ENCODE results near the gene LYPD6. TPM values are rescaled to one million over a fixed set of nuclear protein-coding genes. Genes with fewer than 3 reads are reported as not detected.

LYPD6 gene
- total and polyA plus RNA-seq, 9 of the 15 experiments (the other 6 are each of a cell fraction or from before 2014, with no cell fraction given), result not detected

- Histone ChIP-seq H3K79me2 (ENCODE audit: control insufficient read depth, insufficient read depth, low read length) (no peaks in the 10 kb centered on the region), H3K4me1 (replicated peaks in 1 of 2; ENCODE audit: control insufficient read depth in 2 of 2, insufficient read depth in 2 of 2, low read length in 2 of 2) (no peaks in the 10 kb centered on the region), H4K20me1 (replicated peaks; ENCODE audit: control insufficient read depth, insufficient read depth, low read length) (no peaks in the 10 kb centered on the region), H2AFZ (ENCODE audit: low read depth, low read length) (no peak overlapping the region), H3K4me3 (no peak overlapping the region), H3K9me3 (replicated peaks; ENCODE audit: control insufficient read depth, insufficient read depth, low read depth, low read length) (no peaks in the 10 kb centered on the region), H3K9me1 (ENCODE audit: control insufficient read depth, insufficient read depth, low read length) (no peaks in the 10 kb centered on the region), H3K4me2 (ENCODE audit: insufficient read depth, low read length) (no peak overlapping the region), H3K9ac (ENCODE audit: insufficient read depth in 1 of 2, low read depth in 2 of 2, low read length in 2 of 2) (no peak overlapping the region), H3K27me3 (ENCODE audit: control insufficient read depth in 2 of 2, insufficient read depth in 2 of 2, low read length in 2 of 2) (no peaks in the 10 kb centered on the region), H3K27ac (ENCODE audit: extremely low read depth, low read depth, low read length) (no peak overlapping the region), H3K36me3 (ENCODE audit: control insufficient read depth, insufficient read depth, low read length) (no peaks in the 10 kb centered on the region)
- ChIA-PET CTCF (ENCODE audit: low intra/inter-chr PET ratio) (no interaction called here), POLR2A (no interaction called here)
- in situ Hi-C loops (cut with MboI), result no loop called here
- WGBS (ENCODE audit: insufficient coverage, low coverage, missing lambda C conversion rate), result 4% methylated on average over 4 of the region's 4 CpGs
- no peak for FAIRE-seq
- DNase-seq (ENCODE audit: extremely low read depth in 1 of 4, low spot score in 3 of 4), result no peak
- no TSS peak for BruUV-seq (replicated peaks)
- ATAC-seq, result no peak
- TF ChIP-seq ZNF449 (CRISPR knock-in tag; IDR thresholded peaks at IDR 0.05) (no peak), HNRNPUL1 (IDR thresholded peaks at IDR 0.05; ENCODE audit: low read length) (no peak), SREBF2 (CRISPR knock-in tag; IDR thresholded peaks at IDR 0.05) (no peak)
- intact Hi-C loops (cut with micrococcal nuclease), result no loop called here
Observed at GRCh38 chr2:149468636-149469035, 138.2 kb downstream of the LYPD6 start.

- in situ Hi-C loops (cut with MboI) (no loop called here), intact Hi-C loops (cut with micrococcal nuclease) (no loop called here)
Observed at GRCh38 chr2:149470046-149470445, 139.7 kb downstream of the LYPD6 start.

More at GRCh38 chr2:149470046-149470445, 139.7 kb downstream of the LYPD6 start:
- Histone ChIP-seq H3K27ac (ENCODE audit: extremely low read depth, low read depth, low read length) (no peak overlapping the region), H3K4me1 (replicated peaks in 1 of 2; ENCODE audit: control insufficient read depth in 2 of 2, insufficient read depth in 2 of 2, low read length in 2 of 2) (no peaks in the 10 kb centered on the region), H3K4me3 (no peak overlapping the region), H3K79me2 (ENCODE audit: control insufficient read depth, insufficient read depth, low read length) (no peaks in the 10 kb centered on the region), H4K20me1 (replicated peaks; ENCODE audit: control insufficient read depth, insufficient read depth, low read length) (no peaks in the 10 kb centered on the region), H3K27me3 (ENCODE audit: control insufficient read depth in 2 of 2, insufficient read depth in 2 of 2, low read length in 2 of 2) (no peaks in the 10 kb centered on the region), H3K9me1 (ENCODE audit: control insufficient read depth, insufficient read depth, low read length) (no peaks in the 10 kb centered on the region), H3K4me2 (ENCODE audit: insufficient read depth, low read length) (no peak overlapping the region), H2AFZ (ENCODE audit: low read depth, low read length) (no peak overlapping the region), H3K9me3 (replicated peaks; ENCODE audit: control insufficient read depth, insufficient read depth, low read depth, low read length) (no peaks in the 10 kb centered on the region), H3K36me3 (ENCODE audit: control insufficient read depth, insufficient read depth, low read length) (no peaks in the 10 kb centered on the region), H3K9ac (ENCODE audit: insufficient read depth in 1 of 2, low read depth in 2 of 2, low read length in 2 of 2) (no peak overlapping the region)
- ChIA-PET POLR2A (no interaction called here), CTCF (ENCODE audit: low intra/inter-chr PET ratio) (no interaction called here)
- ATAC-seq (no peak), FAIRE-seq (no peak), DNase-seq (ENCODE audit: extremely low read depth in 1 of 4, low spot score in 3 of 4) (no peak)
- no TSS peak for BruUV-seq (replicated peaks)
- TF ChIP-seq POLR2AphosphoS5 (IDR thresholded peaks at IDR 0.05; ENCODE audit: control insufficient read depth, insufficient read depth, low read depth, low read length), result no peak
- TF ChIP-seq ARID4B (CRISPR knock-in tag; IDR thresholded peaks at IDR 0.05), result no peak
- no peak for TF ChIP-seq USF1 (CRISPR knock-in tag; IDR thresholded peaks at IDR 0.05)
- no peak for TF ChIP-seq ZNF507 (tag; conservative IDR thresholded peaks at IDR 0.05)
- TF ChIP-seq FOXA1 (IDR thresholded peaks at IDR 0.05; ENCODE audit: borderline replicate concordance), result no peak
- 0% methylated on average over 7 of the region's 7 CpGs for WGBS (ENCODE audit: insufficient coverage, low coverage, missing lambda C conversion rate)
